Transverse colon (tissue), 4 donors: ENCODE data around the gene HOXB9. TPM values are rescaled to one million over a fixed set of nuclear protein-coding genes. Genes with fewer than 3 reads are reported as not detected.

Source experiments
- DNase-seq: peaks from one replicate; pipeline ENCODE4 v3.0.0-alpha.2; 2019
- H3K27ac ChIP-seq, 4 donors: fragments of 200-600 bp; sonication (generic); 2 replicates each; pipeline ENCODE4 v1.5.1; 2016 to 2018; ENCODE audit warnings: inconsistent platforms in 4 of 4
- H3K27me3 ChIP-seq: fragments of 200-600 bp; sonication (generic); 2 replicates; pipeline ENCODE4 v1.5.1; 2017; ENCODE audit warnings: inconsistent platforms
- H3K36me3 ChIP-seq, 4 donors: fragments of 200-600 bp; sonication (generic); 2 replicates each; pipeline ENCODE4 v1.5.1; 2017 to 2019; ENCODE audit warnings: inconsistent platforms in 4 of 4
- H3K4me1 ChIP-seq, 4 donors: fragments of 200-600 bp; sonication (generic); 2 replicates each; pipeline ENCODE4 v1.5.1; 2017 to 2020; ENCODE audit warnings: inconsistent platforms in 4 of 4
- H3K4me3 ChIP-seq, 4 donors: fragments of 200-600 bp; sonication (generic); 1 replicate in 1 of 4; 2 replicates in 3 of 4; pipeline versions ENCODE4 v1.5.1 to v1.6.1; 2017 to 2019; ENCODE audit warnings: inconsistent platforms in 4 of 4
- H3K9me3 ChIP-seq, 2 donors: fragments of 200-600 bp; sonication (generic); 2 replicates each; pipeline ENCODE4 v1.5.1; 2017 to 2019; ENCODE audit warnings: inconsistent platforms in 2 of 2
- EP300 ChIP-seq: sonication (generic); formaldehyde crosslinking; IDR thresholded peaks from one replicate; pipeline ENCODE4 v1.6.1; 2017; ENCODE audit warnings: antibody characterized with exemption, low read depth
- POLR2A ChIP-seq: fragments of 450-650 bp; IDR thresholded peaks from one replicate; pipeline ENCODE4 v1.6.1; 2016; ENCODE audit warnings: antibody characterized with exemption, mild to moderate bottlenecking, moderate library complexity
- POLR2AphosphoS5 ChIP-seq, 3 donors: sonication (generic); formaldehyde crosslinking; IDR thresholded peaks; one replicate each; pipeline ENCODE4 v1.6.1; 2016; ENCODE audit warnings: antibody characterized with exemption in 3 of 3
- WGBS, 2 donors: methylation state at CpG; one replicate each; pipeline ENCODE4 v1.1.5; 2018; ENCODE audit warnings: low coverage in 1 of 2; 5-methylcytosine and 5-hydroxymethylcytosine counted together
- in situ Hi-C, 4 donors: fragments of 200-750 bp; cut with MboI; loops; one replicate each; pipeline versions ENCODE4 v1.15.0 to v1.15.1; 2017; ENCODE audit warnings: low sequenced_read_pairs in 3 of 4, low pct_ligation_motif_present in 1 of 4, low pct_unique_long_range_greater_than_20kb in 1 of 4
- intact Hi-C: fragments of 100-400 bp; cut with DNase I; formaldehyde crosslinking; loops from one replicate; pipeline ENCODE4 v1.15.1; 2023; ENCODE audit warnings: low total_unique reads
- total RNA-seq, 4 donors: library from RNA; depleted of rRNA; stranded (reverse); fragments of >200 nt; gene quantifications; one replicate each; pipeline ENCODE4 v1.1.0, GENCODE V29; 2016
- TF ChIP-seq, protein P1 (sequence below), 5 experiments: fragments of 200-600 bp in 3 of 5; fragments of 450-650 bp in 2 of 5; sonication (generic) in 3 of 5; IDR thresholded peaks; 1 replicate in 2 of 5; 2 replicates in 3 of 5; pipeline ENCODE4 v1.5.1; 2016 to 2017; ENCODE audit warnings: antibody characterized with exemption in 5 of 5, inconsistent platforms in 3 of 5, mild to moderate bottlenecking in 2 of 5, moderate library complexity in 1 of 5

HOXB9 gene
- total RNA-seq, 4 donors from 2014 or later, result 19.8 to 54.3 (median 29.4) TPM

GRCh38 chr17:48634493-48635208 is 8.5 kb upstream of the HOXB9 start:
- no peaks in the 10 kb centered on the region for H3K9me3 ChIP-seq
- H3K27ac ChIP-seq, result peak overlapping the region; percentile 83 to 93 (median 88)
- in situ Hi-C loops (no loop called here), intact Hi-C loops (no loop called here)
- peak overlapping the region in 1 of 4 donors; percentile 39 for H3K4me3 ChIP-seq
- TF ChIP-seq, protein P1, sequence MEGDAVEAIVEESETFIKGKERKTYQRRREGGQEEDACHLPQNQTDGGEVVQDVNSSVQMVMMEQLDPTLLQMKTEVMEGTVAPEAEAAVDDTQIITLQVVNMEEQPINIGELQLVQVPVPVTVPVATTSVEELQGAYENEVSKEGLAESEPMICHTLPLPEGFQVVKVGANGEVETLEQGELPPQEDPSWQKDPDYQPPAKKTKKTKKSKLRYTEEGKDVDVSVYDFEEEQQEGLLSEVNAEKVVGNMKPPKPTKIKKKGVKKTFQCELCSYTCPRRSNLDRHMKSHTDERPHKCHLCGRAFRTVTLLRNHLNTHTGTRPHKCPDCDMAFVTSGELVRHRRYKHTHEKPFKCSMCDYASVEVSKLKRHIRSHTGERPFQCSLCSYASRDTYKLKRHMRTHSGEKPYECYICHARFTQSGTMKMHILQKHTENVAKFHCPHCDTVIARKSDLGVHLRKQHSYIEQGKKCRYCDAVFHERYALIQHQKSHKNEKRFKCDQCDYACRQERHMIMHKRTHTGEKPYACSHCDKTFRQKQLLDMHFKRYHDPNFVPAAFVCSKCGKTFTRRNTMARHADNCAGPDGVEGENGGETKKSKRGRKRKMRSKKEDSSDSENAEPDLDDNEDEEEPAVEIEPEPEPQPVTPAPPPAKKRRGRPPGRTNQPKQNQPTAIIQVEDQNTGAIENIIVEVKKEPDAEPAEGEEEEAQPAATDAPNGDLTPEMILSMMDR (IDR thresholded peaks at IDR 0.05), result peak in 1 of 5 experiments; percentile 22
- no peak for TF ChIP-seq POLR2A
- no peak for TF ChIP-seq EP300
- TF ChIP-seq POLR2AphosphoS5 (IDR thresholded peaks at IDR 0.05), result peak in 2 of 3 donors; percentile 9 to 12
- H3K27me3 ChIP-seq, result peaks cover 97% of the 10 kb centered on the region
- no peaks in the 10 kb centered on the region for H3K36me3 ChIP-seq
- DNase-seq, result peak; percentile 84
- 31 to 52% methylated on average over 7 to 20 of the region's 20 CpGs for WGBS, 2 donors
- peaks cover 0 to 69% (median 61%) of the 10 kb centered on the region in 4 donors for H3K4me1 ChIP-seq

- TF ChIP-seq, protein P1 (IDR thresholded peaks at IDR 0.05), result no peak
- TF ChIP-seq POLR2AphosphoS5 (IDR thresholded peaks at IDR 0.05) (peak in 2 of 3 donors; percentile 28 to 54), POLR2A (peak; percentile 38), EP300 (no peak)
- in situ Hi-C loops, result no loop called here
- peaks cover 99% of the 10 kb centered on the region for H3K27me3 ChIP-seq
- intact Hi-C loops, result no loop called here
- H3K4me3 ChIP-seq, result peak overlapping the region in 3 of 4 donors; percentile 17 to 39 (median 27)
- H3K27ac ChIP-seq, result peak overlapping the region; percentile 83 to 93 (median 88)
- WGBS, 2 donors, result 26 to 80% methylated on average over 1 to 32 of the region's 35 CpGs
- H3K4me1 ChIP-seq, result peaks cover 0 to 78% (median 63%) of the 10 kb centered on the region in 4 donors
- no peaks in the 10 kb centered on the region for H3K9me3 ChIP-seq
- H3K36me3 ChIP-seq, result no peaks in the 10 kb centered on the region
- DNase-seq, result no peak
Observed at GRCh38 chr17:48633266-48633677, 7.1 kb upstream of the HOXB9 start.

- TF ChIP-seq POLR2A, result no peak
- TF ChIP-seq EP300, result no peak
- TF ChIP-seq POLR2AphosphoS5 (IDR thresholded peaks at IDR 0.05), result no peak
- peaks cover 99% of the 10 kb centered on the region for H3K27me3 ChIP-seq
- H3K27ac ChIP-seq, result peak overlapping the region; percentile 83 to 93 (median 88)
- peak overlapping the region in 3 of 4 donors; percentile 17 to 39 (median 27) for H3K4me3 ChIP-seq
- peaks cover 0 to 84% (median 66%) of the 10 kb centered on the region in 4 donors for H3K4me1 ChIP-seq
- DNase-seq, result no peak
- 41 to 45% methylated on average over 3 to 7 of the region's 7 CpGs for WGBS, 2 donors
- H3K9me3 ChIP-seq, result no peaks in the 10 kb centered on the region
- no peaks in the 10 kb centered on the region for H3K36me3 ChIP-seq
- in situ Hi-C loops, result no loop called here
- intact Hi-C loops, result no loop called here
Observed at GRCh38 chr17:48632579-48633265, 6.6 kb upstream of the HOXB9 start.

DNA sequence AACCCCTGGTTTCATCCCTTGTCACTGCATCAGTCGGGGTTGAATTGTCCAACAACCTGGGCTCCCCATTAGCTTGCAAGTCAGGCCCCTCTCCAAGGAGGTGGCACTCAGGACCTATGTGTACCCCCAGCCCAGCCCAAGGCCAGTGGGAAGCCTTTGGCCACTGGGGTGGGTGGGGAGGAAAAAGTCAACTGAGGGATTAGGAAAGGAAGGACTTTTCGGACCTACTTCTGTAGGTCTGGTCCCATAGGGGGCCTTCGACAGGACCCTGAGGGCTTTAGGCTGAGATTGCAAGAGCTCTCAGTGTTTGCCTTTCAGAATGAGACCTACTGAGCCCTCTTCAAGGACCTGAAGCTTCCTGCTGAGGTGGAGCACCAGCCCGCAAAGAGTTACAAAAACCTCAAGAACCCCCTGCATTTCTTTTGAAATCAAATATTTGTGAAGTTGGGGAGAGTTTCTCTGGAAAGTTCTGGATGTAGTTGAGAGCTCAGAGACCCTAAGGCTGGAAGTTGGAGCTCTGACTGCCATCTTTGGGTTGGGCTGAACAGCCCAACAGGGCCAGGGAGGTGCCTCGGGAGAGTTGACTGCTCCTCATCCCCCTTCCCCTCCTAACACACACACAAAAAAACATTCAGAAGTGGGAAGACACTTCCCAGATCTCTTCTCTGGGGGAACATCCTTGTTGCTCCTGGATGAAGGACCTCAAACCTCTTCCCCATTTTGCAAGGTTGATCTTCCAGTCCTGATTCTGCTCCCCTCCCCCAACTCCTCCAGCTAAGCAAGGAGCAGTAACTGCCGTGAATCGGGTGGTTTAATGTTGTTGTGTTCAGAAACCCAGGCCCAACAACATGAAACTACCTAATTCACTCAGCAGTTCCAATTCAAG is 5.8 kb upstream of the HOXB9 start:
- H3K36me3 ChIP-seq, result no peaks in the 10 kb centered on the region
- peaks cover 99% of the 10 kb centered on the region for H3K27me3 ChIP-seq
- in situ Hi-C loops (no loop called here), intact Hi-C loops (no loop called here)
- DNase-seq, result no peak
- H3K4me3 ChIP-seq, result peak overlapping the region in 2 of 4 donors; percentile 27 to 39
- TF ChIP-seq, protein P1 (IDR thresholded peaks at IDR 0.05), result no peak
- TF ChIP-seq POLR2AphosphoS5 (IDR thresholded peaks at IDR 0.05), result no peak
- no peak for TF ChIP-seq EP300
- no peak for TF ChIP-seq POLR2A
- peaks cover 0 to 84% (median 70%) of the 10 kb centered on the region in 4 donors for H3K4me1 ChIP-seq
- WGBS, 2 donors, result 34 to 44% methylated on average over 4 to 7 of the region's 7 CpGs
- peak overlapping the region; percentile 83 to 93 (median 88) for H3K27ac ChIP-seq
- no peaks in the 10 kb centered on the region for H3K9me3 ChIP-seq
